NCI-H1092 treated with DMSO at 0.1 percent for 48 hours (cell line): ENCODE data around the gene CXXC1.
A peak's percentile ranks its signal among the peaks of the same experiment; 100 is the strongest.
"Not testable (repeated sequence)": the region's sequence is repeated elsewhere in the genome, so short reads cannot be mapped to it uniquely, and the experiment has no call there.

Experiments
- DNase-seq: peaks from one replicate; lab custom pipeline; 2025; lab: John Stamatoyannopoulos, UW

Gene CXXC1

GRCh38 chr18:50287441-50288347 is at the start of gene CXXC1:
CXXC1 (minus strand) TSS chr18:50287692; CDS start chr18:50287589, 103 bp downstream.
- peak; percentile 100 for DNase-seq

DNA sequence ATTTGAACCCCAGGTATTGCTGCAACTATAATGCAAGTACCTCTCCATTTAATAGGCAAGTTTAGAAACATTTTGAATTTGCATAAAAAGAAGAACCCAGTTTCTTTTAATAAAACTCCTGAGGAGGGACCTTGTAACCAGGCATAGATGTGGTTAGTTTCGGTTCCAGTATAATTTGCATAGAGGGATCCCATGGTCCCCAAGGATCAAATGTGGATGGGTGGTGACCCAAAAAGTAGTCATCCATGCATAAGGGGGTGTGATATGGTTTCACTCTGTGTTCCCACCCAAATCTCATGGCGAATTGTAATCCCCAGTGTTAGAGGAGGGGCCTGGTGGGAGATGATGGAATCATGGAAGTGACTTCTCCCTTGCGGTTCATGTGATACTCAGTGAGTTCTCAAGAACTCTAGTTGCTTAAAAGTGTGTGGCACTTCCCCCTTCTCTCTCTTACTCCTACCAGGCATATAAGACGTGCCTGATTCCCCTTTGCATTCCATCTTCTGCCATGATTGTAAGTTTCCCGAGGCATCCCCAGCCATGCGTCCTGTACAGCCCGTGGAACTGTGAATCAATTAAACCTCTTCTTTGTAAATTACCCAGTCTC is 47.2 kb upstream of the CXXC1 start:
- no peak for DNase-seq

DNA sequence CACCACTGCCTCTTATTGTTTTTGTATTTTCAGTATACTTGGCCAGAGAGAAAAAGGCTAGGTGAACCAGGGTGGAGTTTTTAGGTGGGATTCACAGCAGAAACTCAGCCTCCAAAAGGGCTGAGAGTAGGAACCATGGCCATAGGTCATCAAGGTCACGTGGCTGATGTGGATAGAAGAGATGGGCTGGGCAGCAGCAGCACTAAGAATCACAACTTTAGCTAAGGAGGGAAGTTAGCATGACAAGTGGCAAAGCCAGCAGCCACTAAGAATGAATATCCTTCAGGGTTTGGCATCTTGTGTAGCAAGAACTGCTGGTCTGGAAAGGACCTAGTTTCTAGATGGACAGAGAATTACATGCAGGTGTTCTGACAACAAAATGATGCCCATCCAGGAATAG is 44.2 kb upstream of the CXXC1 start:
- no peak for DNase-seq

DNA sequence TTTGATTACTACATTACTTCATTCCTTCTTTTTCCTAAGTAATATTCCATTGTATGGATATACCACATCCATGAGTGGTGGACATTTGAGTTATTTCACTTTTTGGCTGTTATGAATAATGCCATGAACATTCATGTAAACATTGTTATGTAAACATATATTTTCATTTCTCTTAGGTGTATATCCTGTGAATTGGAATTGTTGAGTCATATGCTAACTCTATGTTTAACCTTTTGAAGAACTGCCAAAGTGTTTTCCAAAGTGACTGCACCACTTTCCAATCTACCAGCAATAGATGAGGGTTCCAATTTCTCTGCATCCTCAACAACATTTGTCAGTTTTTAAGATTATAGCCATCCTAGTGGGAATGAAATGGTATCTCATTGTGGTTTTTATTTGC is 42.7 kb upstream of the CXXC1 start:
- DNase-seq, result no peak

- DNase-seq, result no peak
These were observed 40.5 kb upstream of the CXXC1 start for GRCh38 chr18:50327983-50328382.

- no peak for DNase-seq
These were observed 33.2 kb upstream of the CXXC1 start for GRCh38 chr18:50320719-50321118.

GRCh38 chr18:50315100-50315871 is 27.8 kb upstream of the CXXC1 start:
- DNase-seq, result no peak

GRCh38 chr18:50313873-50314460 is 26.5 kb upstream of the CXXC1 start:
- DNase-seq, result no peak

GRCh38 chr18:50313031-50313607 is 25.6 kb upstream of the CXXC1 start:
- no peak for DNase-seq

DNA sequence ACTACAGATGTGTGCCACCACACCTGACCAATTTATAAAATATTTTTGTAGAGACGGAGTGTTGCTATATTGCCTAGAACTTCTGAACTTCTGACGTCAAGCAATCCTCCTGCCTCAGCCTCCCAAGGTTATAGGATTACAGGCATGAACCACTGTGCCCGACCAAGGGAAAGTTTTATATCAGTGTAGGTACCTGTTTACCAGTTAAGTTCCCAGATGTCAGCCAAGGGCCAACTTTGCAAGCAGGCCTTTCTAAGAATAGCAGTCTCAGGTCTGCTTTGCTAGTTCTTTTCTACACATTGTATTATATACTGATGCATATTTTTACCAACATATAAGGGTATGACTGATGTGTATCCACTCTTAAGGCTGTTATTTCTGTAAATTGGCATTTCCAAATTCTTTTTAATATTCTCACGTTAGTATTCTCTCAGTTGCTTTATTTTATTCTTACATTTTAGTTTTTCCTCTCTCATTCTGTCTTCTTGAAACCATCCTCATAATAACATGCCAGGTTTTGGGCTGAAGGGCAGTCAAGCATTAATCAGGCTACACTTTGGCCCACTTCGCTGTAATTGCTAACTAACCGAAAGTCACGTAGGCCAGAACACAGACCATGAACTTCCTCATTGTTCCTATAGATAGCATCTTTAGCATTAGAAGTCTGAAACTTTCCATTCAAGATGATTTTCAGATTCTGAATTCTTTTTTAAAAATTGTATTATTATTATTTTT is 25.0 kb upstream of the CXXC1 start:
- no peak for DNase-seq

DNA sequence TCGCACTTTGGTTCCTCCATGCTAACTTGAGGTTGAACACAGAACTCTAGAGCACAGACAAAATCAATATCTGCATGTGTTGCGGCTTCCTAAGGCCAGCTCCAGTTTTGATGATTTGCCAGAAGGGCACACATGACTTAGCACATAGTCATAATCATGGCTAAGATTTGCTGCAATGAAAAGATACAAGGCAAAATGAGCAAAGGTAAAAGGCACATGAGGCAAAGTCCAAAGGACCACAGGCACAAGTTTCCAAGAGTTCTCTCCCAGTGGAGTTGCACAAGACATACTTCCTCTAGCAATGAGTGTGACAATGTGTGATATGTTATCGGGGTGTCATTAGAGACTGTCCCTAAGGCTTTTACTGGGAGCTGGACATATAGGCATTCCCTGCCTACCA is 24.2 kb upstream of the CXXC1 start:
- no peak for DNase-seq

DNA sequence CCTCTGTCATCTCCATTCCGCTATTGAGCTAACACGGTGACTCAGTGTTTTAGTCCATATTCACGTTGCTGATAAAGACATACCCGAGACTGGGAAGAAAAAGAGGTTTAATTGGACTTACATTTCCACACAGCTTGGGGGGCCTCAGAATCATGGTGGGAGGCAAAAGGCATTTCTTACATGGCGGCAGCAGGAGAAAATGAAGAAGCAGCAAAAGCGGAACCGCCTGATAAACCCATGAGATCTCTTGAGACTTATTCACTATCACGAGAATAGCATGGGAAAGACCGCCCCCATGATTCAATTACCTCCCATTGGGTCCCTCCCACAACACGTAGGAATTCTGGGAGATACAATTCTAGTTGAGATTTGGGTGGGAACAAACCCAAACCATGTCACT is 22.6 kb upstream of the CXXC1 start:
- no peak for DNase-seq

DNA sequence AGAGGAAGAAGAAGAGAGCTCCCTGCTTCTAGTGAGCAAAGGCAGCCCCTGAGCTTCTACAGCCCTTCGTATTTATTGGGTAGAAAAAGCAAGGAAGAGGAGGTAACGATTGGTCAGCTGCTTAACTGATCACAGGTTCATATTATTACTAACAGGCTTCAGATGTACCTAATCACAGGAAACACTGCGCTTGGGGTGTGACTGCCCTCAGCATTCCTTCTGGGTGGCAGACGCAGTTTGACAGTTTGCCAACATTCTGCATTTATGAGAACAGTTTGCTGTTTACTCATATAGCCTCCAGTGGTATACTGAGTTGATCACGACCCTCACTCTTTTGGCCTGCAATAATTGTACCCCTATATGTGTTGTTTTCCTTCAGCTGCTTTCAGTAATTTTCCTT is 21.4 kb upstream of the CXXC1 start:
- not testable (repeated sequence) for DNase-seq

DNA sequence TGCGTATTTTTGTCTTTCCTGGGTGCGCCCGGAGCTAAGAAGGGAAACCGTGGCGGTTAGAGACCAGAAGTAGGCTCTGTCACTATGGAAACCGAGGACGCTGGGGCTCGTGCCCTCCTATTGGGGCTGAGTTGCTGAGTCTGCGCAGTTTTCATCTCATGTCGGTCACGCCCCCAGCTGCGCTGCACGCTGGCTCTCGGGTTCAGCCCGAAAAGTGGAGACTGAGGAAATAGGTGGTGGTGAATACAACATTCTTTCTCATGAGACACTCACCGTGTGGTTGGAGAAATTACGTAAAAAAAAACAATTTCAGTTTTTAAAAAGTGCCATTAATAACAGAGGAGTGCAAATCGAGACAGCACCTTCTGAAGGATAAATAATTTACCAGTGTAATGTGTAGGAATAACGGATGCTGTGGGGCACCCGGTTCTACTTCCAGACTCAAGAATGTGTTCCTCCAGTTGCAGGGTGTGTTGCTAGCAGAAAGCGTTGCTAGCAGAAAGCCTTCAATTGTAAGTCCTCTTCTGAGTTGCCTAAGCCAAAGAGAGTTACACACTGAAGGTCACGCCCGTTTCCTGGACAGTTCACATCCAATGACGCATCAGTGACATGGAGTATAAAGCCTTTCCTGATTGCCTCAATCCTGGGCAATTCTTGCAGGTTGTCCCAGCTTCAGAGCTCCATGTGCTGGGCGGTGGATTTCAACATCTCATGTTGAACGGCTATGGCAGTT is 20.4 kb upstream of the CXXC1 start:
- DNase-seq, result peak; percentile 91

- DNase-seq, result no peak
These were observed 19.9 kb upstream of the CXXC1 start for GRCh38 chr18:50307400-50307737.

DNA sequence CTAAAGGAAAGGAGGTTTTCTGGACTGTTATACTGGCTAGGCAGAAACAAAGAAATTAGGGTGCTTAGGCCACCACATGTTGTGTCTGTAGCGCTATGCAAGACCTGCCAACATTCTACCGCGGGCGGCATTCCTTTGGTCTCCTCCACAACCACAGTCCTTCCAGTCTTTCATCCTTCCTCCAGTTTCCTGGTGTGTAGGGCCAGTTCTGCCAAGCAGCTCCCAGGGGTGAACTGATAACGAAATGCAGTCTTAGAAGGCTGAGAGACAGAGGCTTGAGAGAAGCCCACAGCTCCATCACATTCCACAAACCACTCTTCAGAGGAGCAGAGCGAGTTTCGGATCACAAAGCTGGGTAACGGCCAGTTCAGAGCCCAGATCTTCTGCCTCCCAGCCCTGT is 19.5 kb upstream of the CXXC1 start:
- DNase-seq, result no peak

GRCh38 chr18:50301074-50301473 is 13.6 kb upstream of the CXXC1 start:
- no peak for DNase-seq

DNA sequence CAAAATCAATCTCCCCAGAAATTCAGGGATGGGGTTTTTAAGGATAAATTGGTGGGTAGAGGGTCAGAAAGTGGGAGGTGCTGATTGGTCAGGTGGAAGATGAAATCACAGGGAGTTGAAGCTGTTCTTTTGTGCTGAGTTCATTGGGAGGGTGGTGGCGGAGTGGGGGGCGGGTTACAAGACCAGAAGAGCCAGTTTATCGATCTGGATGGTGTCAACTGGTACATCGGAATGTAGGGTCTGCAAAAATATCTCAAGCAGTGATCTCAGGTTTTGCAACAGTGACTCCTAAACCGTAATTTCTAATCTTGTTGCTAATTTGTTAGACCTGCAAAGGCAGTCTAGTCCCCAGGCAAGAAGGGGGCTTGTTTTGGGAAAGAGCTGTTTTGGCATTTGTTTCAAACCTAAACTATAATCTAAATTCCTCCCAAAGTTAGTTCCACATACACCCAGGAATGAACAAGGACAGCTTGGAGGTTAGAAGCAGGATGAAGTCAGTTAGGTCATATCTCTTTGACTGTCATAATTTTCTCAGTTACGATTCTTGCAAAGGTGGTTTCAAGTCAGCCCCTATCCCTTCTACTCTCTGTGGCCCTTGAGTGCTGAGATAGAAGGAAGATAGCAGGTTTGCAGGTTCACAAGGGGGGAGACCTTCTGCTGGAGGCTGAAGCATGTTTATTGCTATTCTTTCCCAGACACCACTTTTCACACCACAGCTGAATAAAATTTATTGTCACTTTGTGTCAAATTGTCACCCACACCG is 12.3 kb upstream of the CXXC1 start:
- DNase-seq, result no peak

GRCh38 chr18:50298443-50299284 is 11.2 kb upstream of the CXXC1 start:
- no peak for DNase-seq
